Keratinocyte (primary cell): ENCODE data around the gene POLDIP2.

ENCODE experiments used
- CTCF ChIP-seq, 3 experiments: IDR thresholded peaks in 1 of 3; conservative IDR thresholded peaks in 1 of 3; optimal IDR thresholded peaks in 1 of 3; 2 replicates in 2 of 3; 3 replicates in 1 of 3; pipeline versions ENCODE3 to v1.5.1; 2011; ENCODE audit warnings: low read length in 3 of 3, mild to moderate bottlenecking in 3 of 3, moderate library complexity in 2 of 3, control low read depth in 1 of 3, inconsistent platforms in 1 of 3; ENCODE audit not compliant: insufficient read depth in 2 of 3; ENCODE audit errors: extremely low read depth in 1 of 3
- EZH2 ChIP-seq: IDR thresholded peaks from one replicate; pipeline ENCODE4 v1.6.1; 2012; ENCODE audit warnings: inconsistent platforms, mild to moderate bottlenecking, low read length, moderate library complexity

GRCh38 chr17:28317099-28317965 is 40.0 kb downstream of the POLDIP2 start:
- TF ChIP-seq CTCF (optimal IDR thresholded peaks at IDR 0.05 in 1 of 3, IDR thresholded peaks at IDR 0.05 in 1 of 3, conservative IDR thresholded peaks at IDR 0.05 in 1 of 3; ENCODE audit: extremely low read depth in 1 of 3, insufficient read depth in 2 of 3, low read length in 3 of 3) (no peak), EZH2 (no peak)
